ENCODE measurements around the gene PDE6A.

PDE6A gene

GRCh38 chr5:149817539-149818060 is 127.0 kb downstream of the PDE6A start:
- TF ChIP-seq, protein P1, sequence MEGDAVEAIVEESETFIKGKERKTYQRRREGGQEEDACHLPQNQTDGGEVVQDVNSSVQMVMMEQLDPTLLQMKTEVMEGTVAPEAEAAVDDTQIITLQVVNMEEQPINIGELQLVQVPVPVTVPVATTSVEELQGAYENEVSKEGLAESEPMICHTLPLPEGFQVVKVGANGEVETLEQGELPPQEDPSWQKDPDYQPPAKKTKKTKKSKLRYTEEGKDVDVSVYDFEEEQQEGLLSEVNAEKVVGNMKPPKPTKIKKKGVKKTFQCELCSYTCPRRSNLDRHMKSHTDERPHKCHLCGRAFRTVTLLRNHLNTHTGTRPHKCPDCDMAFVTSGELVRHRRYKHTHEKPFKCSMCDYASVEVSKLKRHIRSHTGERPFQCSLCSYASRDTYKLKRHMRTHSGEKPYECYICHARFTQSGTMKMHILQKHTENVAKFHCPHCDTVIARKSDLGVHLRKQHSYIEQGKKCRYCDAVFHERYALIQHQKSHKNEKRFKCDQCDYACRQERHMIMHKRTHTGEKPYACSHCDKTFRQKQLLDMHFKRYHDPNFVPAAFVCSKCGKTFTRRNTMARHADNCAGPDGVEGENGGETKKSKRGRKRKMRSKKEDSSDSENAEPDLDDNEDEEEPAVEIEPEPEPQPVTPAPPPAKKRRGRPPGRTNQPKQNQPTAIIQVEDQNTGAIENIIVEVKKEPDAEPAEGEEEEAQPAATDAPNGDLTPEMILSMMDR (IDR thresholded peaks at IDR 0.05; ENCODE audit: low read depth, low read length), result no peak
- no peak for DNase-seq (ENCODE audit: extremely low read depth, low read depth)

- no peak for DNase-seq (ENCODE audit: extremely low read depth, low read depth)
- TF ChIP-seq, protein P1 (IDR thresholded peaks at IDR 0.05; ENCODE audit: low read depth, low read length), result no peak
These were observed 127.9 kb downstream of the PDE6A start for GRCh38 chr5:149816661-149817060.

DNA sequence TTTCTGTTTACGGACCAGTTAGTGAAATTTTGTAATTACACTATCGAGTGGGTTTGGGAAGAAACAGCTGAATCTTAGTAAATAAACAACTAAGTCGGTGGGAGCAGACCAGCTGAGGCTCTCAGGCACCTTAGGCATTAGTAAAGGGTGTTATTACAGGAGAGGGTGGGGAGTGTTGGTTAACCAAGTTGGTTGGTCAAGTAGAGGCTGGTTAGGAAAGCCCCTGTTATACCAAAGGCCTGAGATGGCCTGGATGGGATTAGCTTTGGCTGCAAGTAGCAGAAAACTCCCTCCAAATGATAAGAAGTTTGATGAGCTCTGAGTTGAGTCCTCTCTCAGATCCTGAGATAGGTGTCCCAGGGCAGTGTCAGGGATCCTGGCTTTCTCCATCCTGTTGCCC is 133.1 kb downstream of the PDE6A start:
- DNase-seq (ENCODE audit: extremely low read depth, low read depth), result no peak
- TF ChIP-seq, protein P1 (IDR thresholded peaks at IDR 0.05; ENCODE audit: low read depth, low read length), result no peak

GRCh38 chr5:149810856-149811255 is 133.7 kb downstream of the PDE6A start:
- TF ChIP-seq, protein P1 (IDR thresholded peaks at IDR 0.05; ENCODE audit: low read depth, low read length), result no peak
- no peak for DNase-seq (ENCODE audit: extremely low read depth, low read depth)

- no peak for DNase-seq (ENCODE audit: extremely low read depth, low read depth)
- TF ChIP-seq, protein P1 (IDR thresholded peaks at IDR 0.05; ENCODE audit: low read depth, low read length), result no peak
These were observed 134.5 kb downstream of the PDE6A start for GRCh38 chr5:149809931-149810691.

GRCh38 chr5:149808264-149808982 is 136.2 kb downstream of the PDE6A start:
- DNase-seq (ENCODE audit: extremely low read depth, low read depth), result no peak
- TF ChIP-seq, protein P1 (IDR thresholded peaks at IDR 0.05; ENCODE audit: low read depth, low read length), result no peak

Measured in AG09319 (cell line).